HG02884 (cell line): ENCODE data around the gene OAS2.

ENCODE experiments used
- ATAC-seq: cut with Tn5 transposase; IDR thresholded peaks from one replicate; pipeline ENCODE4 v1.9.1; 2021; ENCODE audit warnings: mild to moderate bottlenecking, moderate library complexity; ENCODE audit not compliant: unreplicated experiment

Gene OAS2

GRCh38 chr12:112978163-112979040 is at the start of gene OAS2:
OAS2 (plus strand) TSS chr12:112978519; CDS start chr12:112978609, 90 bp downstream.
- ATAC-seq, result peak; percentile 91

GRCh38 chr12:112928978-112929377 is 49.3 kb upstream of the OAS2 start:
- ATAC-seq, result no peak

GRCh38 chr12:112929715-112930114 is 48.6 kb upstream of the OAS2 start:
- no peak for ATAC-seq

- no peak for ATAC-seq
Measured at GRCh38 chr12:112930350-112930749, 48.0 kb upstream of the OAS2 start.

GRCh38 chr12:112932485-112933128 is 45.7 kb upstream of the OAS2 start:
- no peak for ATAC-seq

- ATAC-seq, result no peak
Measured at GRCh38 chr12:112933129-112933505, 45.2 kb upstream of the OAS2 start.

- ATAC-seq, result no peak
Measured at GRCh38 chr12:112936264-112936663, 42.1 kb upstream of the OAS2 start.

- ATAC-seq, result no peak
Measured at GRCh38 chr12:112936927-112937326, 41.4 kb upstream of the OAS2 start.

- peak; percentile 41 for ATAC-seq
Measured at GRCh38 chr12:112937741-112938719, 40.3 kb upstream of the OAS2 start, which contains the start of gene OAS3. OAS3 (plus strand) TSS chr12:112938474; CDS start chr12:112938531, 57 bp downstream.

- ATAC-seq, result no peak
Measured at GRCh38 chr12:112938751-112939150, 39.6 kb upstream of the OAS2 start.

- no peak for ATAC-seq
Measured at GRCh38 chr12:112939761-112940381, 38.4 kb upstream of the OAS2 start.

GRCh38 chr12:112941528-112942335 is 36.6 kb upstream of the OAS2 start:
- no peak for ATAC-seq

GRCh38 chr12:112942572-112942971 is 35.7 kb upstream of the OAS2 start:
- ATAC-seq, result no peak

- ATAC-seq, result no peak
Measured at GRCh38 chr12:112944024-112944690, 34.2 kb upstream of the OAS2 start.

- ATAC-seq, result no peak
Measured at GRCh38 chr12:112945515-112945914, 32.8 kb upstream of the OAS2 start.

GRCh38 chr12:112946236-112947000 is 31.9 kb upstream of the OAS2 start:
- ATAC-seq, result no peak

GRCh38 chr12:112947314-112947713 is 31.0 kb upstream of the OAS2 start:
- ATAC-seq, result no peak

- ATAC-seq, result no peak
Measured at GRCh38 chr12:112947761-112948160, 30.6 kb upstream of the OAS2 start.
